Bronchial epithelial cell (primary cell): Measurements from ENCODE around the gene RABGEF1. TPM values are rescaled to one million over a fixed set of nuclear protein-coding genes. Genes with fewer than 3 reads are reported as not detected.
A peak's percentile ranks its signal among the peaks of the same experiment; 100 is the strongest.

Experiments used
- DNase-seq: peaks from one replicate; pipeline ENCODE4 v3.0.0-alpha.2; 2010; ENCODE audit warnings: low read depth
- FAIRE-seq: peaks from 2 replicates; lab custom pipeline; 2011; peaks lifted over from hg19 to GRCh38; lab: Jason Lieb, UNC
- H3K27me3 ChIP-seq: 2 replicates; pipeline ENCODE4 v1.5.1; 2011; ENCODE audit warnings: low read length; ENCODE audit not compliant: control insufficient read depth, insufficient read depth
- H3K36me3 ChIP-seq: 2 replicates; pipeline ENCODE4 v1.5.1; 2011; ENCODE audit warnings: low read length; ENCODE audit not compliant: control insufficient read depth, insufficient read depth
- H3K4me3 ChIP-seq: 2 replicates; pipeline ENCODE4 v1.5.1; 2011; ENCODE audit warnings: mild to moderate bottlenecking, low read depth, low read length, control low read depth
- CTCF ChIP-seq: IDR thresholded peaks from 2 replicates; pipeline ENCODE4 v1.5.1; 2011; ENCODE audit warnings: mild to moderate bottlenecking, moderate library complexity, low read length, control low read depth, inconsistent platforms; ENCODE audit not compliant: insufficient read depth, severe bottlenecking
- total RNA-seq: library from RNA; depleted of rRNA; stranded (reverse); fragments of >200 nt; gene quantifications from 2 replicates; pipeline ENCODE4 v1.2.1, GENCODE V29; 2014

The RABGEF1 gene
- total RNA-seq, 1 donor from 2014 or later, result 35.3 TPM

- FAIRE-seq, result no peak
- DNase-seq, result no peak
- Histone ChIP-seq H3K4me3 (no peak overlapping the region), H3K36me3 (no peaks in the 10 kb centered on the region), H3K27me3 (no peaks in the 10 kb centered on the region)
- TF ChIP-seq CTCF, result no peak
Measured at GRCh38 chr7:66832531-66833351, 92.2 kb downstream of the RABGEF1 start.

GRCh38 chr7:66837007-66837406 is 96.5 kb downstream of the RABGEF1 start:
- DNase-seq (peak; percentile 10), FAIRE-seq (no peak)
- Histone ChIP-seq H3K27me3 (no peaks in the 10 kb centered on the region), H3K4me3 (no peak overlapping the region), H3K36me3 (no peaks in the 10 kb centered on the region)
- peak; percentile 34 for TF ChIP-seq CTCF

GRCh38 chr7:66837661-66838060 is 97.1 kb downstream of the RABGEF1 start:
- H3K27me3 ChIP-seq, result no peaks in the 10 kb centered on the region
- no peak for TF ChIP-seq CTCF
- H3K4me3 ChIP-seq, result no peak overlapping the region
- FAIRE-seq, result no peak
- H3K36me3 ChIP-seq, result no peaks in the 10 kb centered on the region
- no peak for DNase-seq

GRCh38 chr7:66839814-66840213 is 99.3 kb downstream of the RABGEF1 start:
- DNase-seq (no peak), FAIRE-seq (no peak)
- no peak for TF ChIP-seq CTCF
- H3K27me3 ChIP-seq, result no peaks in the 10 kb centered on the region
- H3K4me3 ChIP-seq, result no peak overlapping the region
- no peaks in the 10 kb centered on the region for H3K36me3 ChIP-seq

GRCh38 chr7:66840316-66840715 is 99.8 kb downstream of the RABGEF1 start:
- no peak for TF ChIP-seq CTCF
- Histone ChIP-seq H3K4me3 (no peak overlapping the region), H3K27me3 (no peaks in the 10 kb centered on the region), H3K36me3 (no peaks in the 10 kb centered on the region)
- FAIRE-seq, result no peak
- no peak for DNase-seq
